ENCODE results near the gene PIEZO1. TPM values are rescaled to one million over a fixed set of nuclear protein-coding genes. Genes with fewer than 3 reads are reported as not detected.
A peak's percentile ranks its signal among the peaks of the same experiment; 100 is the strongest.

PIEZO1 gene
- total RNA-seq, 1 donor: 197 TPM

DNA sequence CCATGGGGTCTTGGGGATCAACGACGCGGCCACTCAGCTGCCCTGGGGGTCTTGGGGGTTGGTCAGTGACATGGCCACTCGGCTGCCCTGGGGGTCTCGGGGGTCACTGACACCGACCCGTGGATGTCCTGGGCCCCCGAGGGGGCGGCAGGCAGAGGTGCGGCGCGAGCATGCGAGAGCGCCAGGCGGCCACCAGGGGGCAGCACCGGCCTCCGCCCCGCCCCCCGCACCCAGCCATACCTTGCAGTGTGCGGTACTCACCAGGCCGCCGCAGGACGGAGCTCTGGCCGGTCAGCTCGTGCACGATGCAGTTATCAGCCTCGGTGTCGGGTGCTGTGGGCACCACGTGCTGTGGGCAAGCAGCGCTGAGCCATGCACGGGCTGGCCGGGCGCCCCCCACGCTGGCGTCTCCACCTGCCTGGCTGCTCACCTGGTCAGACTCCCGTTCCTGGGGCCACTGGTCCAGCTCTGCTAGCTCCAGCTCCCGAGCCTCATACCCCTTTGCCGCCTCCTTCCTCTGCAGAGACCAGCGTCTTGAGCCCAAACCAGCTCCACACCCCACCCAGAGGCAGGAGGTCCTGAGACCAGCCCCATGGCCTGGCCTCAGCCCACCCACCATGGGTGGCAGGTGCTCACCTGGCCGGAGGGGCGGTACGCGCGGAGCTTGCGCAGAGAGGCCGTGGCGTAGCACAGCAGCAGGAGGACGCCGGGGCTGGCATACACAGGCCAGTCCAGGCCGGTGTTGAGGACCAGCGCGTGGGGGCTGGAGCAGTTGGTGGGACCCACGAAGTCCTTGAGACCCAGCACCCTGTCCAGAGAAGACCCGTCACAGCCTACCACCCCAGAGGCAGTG lies 47.5 kb downstream of the PIEZO1 start:
- TF ChIP-seq, protein P1, sequence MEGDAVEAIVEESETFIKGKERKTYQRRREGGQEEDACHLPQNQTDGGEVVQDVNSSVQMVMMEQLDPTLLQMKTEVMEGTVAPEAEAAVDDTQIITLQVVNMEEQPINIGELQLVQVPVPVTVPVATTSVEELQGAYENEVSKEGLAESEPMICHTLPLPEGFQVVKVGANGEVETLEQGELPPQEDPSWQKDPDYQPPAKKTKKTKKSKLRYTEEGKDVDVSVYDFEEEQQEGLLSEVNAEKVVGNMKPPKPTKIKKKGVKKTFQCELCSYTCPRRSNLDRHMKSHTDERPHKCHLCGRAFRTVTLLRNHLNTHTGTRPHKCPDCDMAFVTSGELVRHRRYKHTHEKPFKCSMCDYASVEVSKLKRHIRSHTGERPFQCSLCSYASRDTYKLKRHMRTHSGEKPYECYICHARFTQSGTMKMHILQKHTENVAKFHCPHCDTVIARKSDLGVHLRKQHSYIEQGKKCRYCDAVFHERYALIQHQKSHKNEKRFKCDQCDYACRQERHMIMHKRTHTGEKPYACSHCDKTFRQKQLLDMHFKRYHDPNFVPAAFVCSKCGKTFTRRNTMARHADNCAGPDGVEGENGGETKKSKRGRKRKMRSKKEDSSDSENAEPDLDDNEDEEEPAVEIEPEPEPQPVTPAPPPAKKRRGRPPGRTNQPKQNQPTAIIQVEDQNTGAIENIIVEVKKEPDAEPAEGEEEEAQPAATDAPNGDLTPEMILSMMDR (IDR thresholded peaks at IDR 0.05; ENCODE audit: insufficient read depth, low read depth, low read length): peak; percentile 86
- no peak overlapping the region for H3K4me3 ChIP-seq (ENCODE audit: low read depth, low read length)
- peak; percentile 71 for DNase-seq (ENCODE audit: low read depth)

DNA sequence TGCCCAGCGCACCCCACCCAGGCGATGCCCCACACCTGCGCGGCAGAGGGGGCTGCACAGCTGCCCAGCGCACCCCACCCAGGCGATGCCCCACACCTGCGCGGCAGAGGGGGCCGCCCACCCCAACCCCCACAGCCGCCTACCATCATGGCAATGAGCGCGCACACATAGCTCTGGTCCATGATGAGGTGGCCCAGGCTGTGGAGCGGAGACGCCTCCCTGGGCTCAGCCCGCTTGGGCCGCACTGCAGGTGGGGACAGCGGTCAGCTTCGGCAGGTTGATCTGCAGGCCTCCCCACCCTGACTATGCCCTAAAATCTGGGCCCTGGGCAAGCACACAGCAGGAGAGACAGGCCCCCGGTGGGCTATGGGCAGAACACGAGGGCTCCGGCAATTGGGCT lies 48.5 kb downstream of the PIEZO1 start:
- TF ChIP-seq, protein P1 (IDR thresholded peaks at IDR 0.05; ENCODE audit: insufficient read depth, low read depth, low read length): no peak
- H3K4me3 ChIP-seq (ENCODE audit: low read depth, low read length): no peak overlapping the region
- DNase-seq (ENCODE audit: low read depth): no peak

DNA sequence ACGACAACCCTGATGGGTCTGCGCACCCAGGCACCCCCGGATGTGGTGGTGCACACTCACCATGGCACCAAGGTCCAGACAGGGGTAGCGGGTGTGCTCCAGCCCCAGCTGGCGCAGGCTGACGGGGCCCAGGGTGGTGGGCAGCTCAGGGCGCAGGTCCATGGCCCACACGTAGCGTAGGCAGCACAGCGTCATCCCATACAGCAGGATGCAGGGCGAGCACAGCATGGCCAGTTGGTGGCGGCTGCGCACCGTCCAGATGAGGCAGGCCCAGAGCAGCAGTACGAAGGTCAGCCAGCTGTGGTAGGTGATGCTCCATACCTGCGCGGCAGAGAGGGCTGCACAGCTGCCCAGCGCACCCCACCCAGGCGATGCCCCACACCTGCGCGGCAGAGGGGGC lies 48.9 kb downstream of the PIEZO1 start:
- DNase-seq (ENCODE audit: low read depth): no peak
- TF ChIP-seq, protein P1 (IDR thresholded peaks at IDR 0.05; ENCODE audit: insufficient read depth, low read depth, low read length): no peak
- no peak overlapping the region for H3K4me3 ChIP-seq (ENCODE audit: low read depth, low read length)

DNA sequence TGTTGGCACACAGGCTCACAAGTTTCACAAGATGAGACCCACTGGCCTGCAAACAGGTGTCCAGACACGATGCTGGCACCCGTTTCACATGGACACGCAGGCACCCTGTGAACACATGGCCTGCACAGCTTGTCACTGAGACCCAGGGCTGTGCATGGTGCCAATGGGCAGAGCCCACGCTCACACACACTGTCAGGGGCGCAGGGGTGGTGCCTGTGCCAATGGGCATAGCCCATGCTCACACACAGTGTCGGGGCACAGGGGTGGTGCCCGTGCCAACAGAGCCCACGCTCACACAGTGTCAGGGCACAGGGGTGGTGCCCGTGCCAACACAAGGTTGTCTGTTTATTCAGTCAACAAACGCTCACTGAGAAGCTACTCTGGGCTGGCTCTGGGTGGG lies 49.4 kb downstream of the PIEZO1 start:
- H3K4me3 ChIP-seq (ENCODE audit: low read depth, low read length): no peak overlapping the region
- TF ChIP-seq, protein P1 (IDR thresholded peaks at IDR 0.05; ENCODE audit: insufficient read depth, low read depth, low read length): no peak
- no peak for DNase-seq (ENCODE audit: low read depth)

DNA sequence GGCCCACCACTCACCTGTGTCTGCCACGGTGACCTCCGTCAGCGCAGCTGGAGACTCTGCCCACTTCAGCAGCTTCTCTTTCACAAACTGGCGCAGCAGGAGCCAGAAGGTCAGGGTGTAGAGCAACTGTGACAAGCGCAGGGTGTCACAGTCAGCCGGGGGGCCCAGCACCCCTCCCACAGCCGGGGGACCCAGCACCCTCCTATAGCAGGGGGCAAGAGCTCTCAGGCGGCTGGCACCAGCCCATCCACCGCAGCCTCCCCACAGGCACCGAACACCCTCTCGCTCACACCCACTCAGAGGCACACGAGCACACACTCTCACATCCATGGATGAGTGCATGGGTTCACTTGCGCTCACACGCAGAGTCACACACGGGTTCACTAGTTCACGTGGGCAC lies 49.9 kb downstream of the PIEZO1 start:
- TF ChIP-seq, protein P1 (IDR thresholded peaks at IDR 0.05; ENCODE audit: insufficient read depth, low read depth, low read length): no peak
- no peak overlapping the region for H3K4me3 ChIP-seq (ENCODE audit: low read depth, low read length)
- DNase-seq (ENCODE audit: low read depth): no peak

DNA sequence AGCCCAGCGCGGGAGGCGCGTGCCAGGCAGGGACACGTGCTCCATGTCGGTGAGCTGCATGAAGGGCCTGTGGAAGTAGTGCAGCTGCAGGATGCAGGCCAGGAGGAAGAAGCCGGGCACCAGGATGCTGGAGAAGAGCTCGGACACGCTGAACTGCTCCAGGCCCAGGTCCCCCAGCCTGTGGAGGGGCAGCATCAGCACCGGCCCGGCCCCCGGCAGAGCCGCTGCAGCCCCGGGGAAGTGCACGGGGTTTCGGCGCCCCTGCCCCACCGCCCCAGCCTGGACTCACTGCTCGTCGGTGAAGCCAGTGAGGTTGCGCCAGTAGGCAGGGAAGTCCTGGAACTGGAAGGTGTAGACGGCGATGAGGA lies 50.7 kb downstream of the PIEZO1 start:
- no peak overlapping the region for H3K4me3 ChIP-seq (ENCODE audit: low read depth, low read length)
- TF ChIP-seq, protein P1 (IDR thresholded peaks at IDR 0.05; ENCODE audit: insufficient read depth, low read depth, low read length): no peak
- no peak for DNase-seq (ENCODE audit: low read depth)

Measured in fibroblast of villous mesenchyme (primary cell).